Stomach (tissue), 9 donors: ENCODE data around the gene SGMS1. TPM values are rescaled to one million over a fixed set of nuclear protein-coding genes. Genes with fewer than 3 reads are reported as not detected.

Experiments
- DNase-seq, 2 donors: peaks; one replicate each; pipeline versions ENCODE4 v3.0.0 to v3.0.0-alpha.2; 2013 to 2019
- H3K27ac ChIP-seq, 5 donors: fragments of 200-600 bp in 4 of 5; sonication (generic) in 4 of 5; one replicate each; pipeline ENCODE4 v1.5.1; 2013 to 2019; ENCODE audit warnings: mild to moderate bottlenecking in 1 of 5, moderate library complexity in 1 of 5
- H3K27me3 ChIP-seq, 3 donors: fragments of 200-600 bp; sonication (generic); one replicate each; pipeline ENCODE4 v1.5.1; 2017 to 2019; ENCODE audit warnings: mixed run types in 1 of 3
- H3K36me3 ChIP-seq, 4 donors: fragments of 200-600 bp; sonication (generic); 1 replicate in 3 of 4; 2 replicates in 1 of 4; pipeline ENCODE4 v1.5.1; 2016 to 2019
- H3K4me1 ChIP-seq, 4 donors: fragments of 200-600 bp; sonication (generic); one replicate each; pipeline ENCODE4 v1.5.1; 2016 to 2019
- H3K4me3 ChIP-seq, 4 donors: fragments of 200-600 bp; sonication (generic) in 3 of 4; one replicate each; pipeline ENCODE4 v1.5.1; 2016 to 2019; ENCODE audit warnings: mild to moderate bottlenecking in 1 of 4
- H3K9me3 ChIP-seq, 4 donors: fragments of 200-600 bp; sonication (generic); one replicate each; pipeline ENCODE4 v1.5.1; 2016 to 2019
- CTCF ChIP-seq, 7 experiments: fragments of 450-650 bp in 4 of 7; fragments of 200-600 bp in 3 of 7; sonication (generic) in 3 of 7; IDR thresholded peaks; one replicate each; pipeline ENCODE4 v1.5.1; 2016 to 2019; ENCODE audit warnings: antibody characterized with exemption in 7 of 7, control low read depth in 2 of 7, mild to moderate bottlenecking in 1 of 7
- EP300 ChIP-seq: sonication (generic); formaldehyde crosslinking; IDR thresholded peaks from one replicate; pipeline ENCODE4 v1.6.1; 2017; ENCODE audit warnings: antibody characterized with exemption
- POLR2A ChIP-seq, 4 donors: fragments of 450-650 bp; IDR thresholded peaks; one replicate each; pipeline ENCODE4 v1.6.1; 2016; ENCODE audit warnings: antibody characterized with exemption in 4 of 4, control low read depth in 2 of 4, mild to moderate bottlenecking in 1 of 4, moderate library complexity in 1 of 4
- POLR2AphosphoS5 ChIP-seq, 3 donors: sonication (generic); formaldehyde crosslinking; IDR thresholded peaks; one replicate each; pipeline ENCODE4 v1.6.1; 2016; ENCODE audit warnings: antibody characterized with exemption in 3 of 3
- WGBS, 5 donors: extraction: QIAGEN DNeasy Blood & Tissue Kit in 3 of 5; methylation state at CpG; one replicate each; pipeline versions ENCODE4 v1.1.5 to v1.1.7; 2013 to 2018; 5-methylcytosine and 5-hydroxymethylcytosine counted together
- intact Hi-C: fragments of 100-400 bp; cut with DNase I; formaldehyde crosslinking; loops from one replicate; pipeline ENCODE4 v1.15.1; 2023; ENCODE audit warnings: low total_unique reads
- polyA plus RNA-seq, 3 donors: library from polyadenylated mRNA; stranded (reverse); fragments of 200-250 nt; gene quantifications; one replicate each; pipeline ENCODE4 v1.2.3, GENCODE V29; 2013
- total RNA-seq, 5 donors: library from RNA; depleted of rRNA; stranded (reverse); fragments of >200 nt; gene quantifications; one replicate each; pipeline versions ENCODE4 v1.1.0 to v1.2.3, GENCODE V29; 2014 to 2016
- donor health status: healthy with polysubstance abuse.
- donor health status: Bipolar disorder and iron deficiency.
- donor health status: healthy.

The SGMS1 gene
- total and polyA plus RNA-seq, 8 donors = 6.2 to 229 (median 49.6) TPM

GRCh38 chr10:50423448-50423847 lies 200.3 kb downstream of the SGMS1 start:
- 94 to 99% (median 96%) methylated on average over 3 of the region's 3 CpGs for WGBS, 5 donors
- H3K36me3 ChIP-seq = peaks cover 0 to 4% (median 0%) of the 10 kb centered on the region in 4 donors
- H3K27me3 ChIP-seq = no peaks in the 10 kb centered on the region
- no peaks in the 10 kb centered on the region for H3K9me3 ChIP-seq
- intact Hi-C loops = no loop called here
- no peak overlapping the region for H3K27ac ChIP-seq
- peaks cover 13 to 25% (median 15%) of the 10 kb centered on the region in 4 donors for H3K4me1 ChIP-seq
- DNase-seq = no peak
- H3K4me3 ChIP-seq = no peak overlapping the region
- no peak for TF ChIP-seq EP300
- no peak for TF ChIP-seq CTCF (IDR thresholded peaks at IDR 0.05)
- no peak for TF ChIP-seq POLR2A (IDR thresholded peaks at IDR 0.05)
- no peak for TF ChIP-seq POLR2AphosphoS5 (IDR thresholded peaks at IDR 0.05)

- WGBS, 5 donors = 35 to 44% (median 41%) methylated on average over 4 of the region's 4 CpGs
- TF ChIP-seq CTCF (IDR thresholded peaks at IDR 0.05) (no peak), EP300 (no peak), POLR2A (IDR thresholded peaks at IDR 0.05) (no peak), POLR2AphosphoS5 (IDR thresholded peaks at IDR 0.05) (no peak)
- H3K27me3 ChIP-seq = no peaks in the 10 kb centered on the region
- H3K9me3 ChIP-seq = no peaks in the 10 kb centered on the region
- peak overlapping the region in 1 of 5 donors; percentile 8 for H3K27ac ChIP-seq
- no peaks in the 10 kb centered on the region for H3K36me3 ChIP-seq
- H3K4me3 ChIP-seq = no peak overlapping the region
- intact Hi-C loops = no loop called here
- peak in 1 of 2 donors; percentile 28 for DNase-seq
- H3K4me1 ChIP-seq = peaks cover 14 to 31% (median 22%) of the 10 kb centered on the region in 4 donors
Observed at GRCh38 chr10:50422259-50422658, 201.5 kb downstream of the SGMS1 start.

- no peaks in the 10 kb centered on the region for H3K27me3 ChIP-seq
- 79 to 86% (median 85%) methylated on average over 6 of the region's 6 CpGs for whole genome bisulfite sequencing, 5 donors
- no peaks in the 10 kb centered on the region for H3K9me3 ChIP-seq
- H3K4me3 ChIP-seq = no peak overlapping the region
- peak overlapping the region in 1 of 5 donors; percentile 8 for H3K27ac ChIP-seq
- no peaks in the 10 kb centered on the region for H3K36me3 ChIP-seq
- intact Hi-C loops = no loop called here
- peak; percentile 41 to 67 for DNase-seq
- no peak for TF ChIP-seq POLR2A (IDR thresholded peaks at IDR 0.05)
- TF ChIP-seq CTCF (IDR thresholded peaks at IDR 0.05) = peak in 5 of 7 experiments; percentile 16 to 75 (median 54)
- H3K4me1 ChIP-seq = peaks cover 14 to 42% (median 27%) of the 10 kb centered on the region in 4 donors
Observed at GRCh38 chr10:50421026-50421719, 202.6 kb downstream of the SGMS1 start.

GRCh38 chr10:50420196-50420595 lies 203.6 kb downstream of the SGMS1 start:
- intact Hi-C loops = no loop called here
- H3K27ac ChIP-seq = no peak overlapping the region
- TF ChIP-seq POLR2AphosphoS5 (IDR thresholded peaks at IDR 0.05) = no peak
- no peak for TF ChIP-seq EP300
- no peak for TF ChIP-seq CTCF (IDR thresholded peaks at IDR 0.05)
- no peak for TF ChIP-seq POLR2A (IDR thresholded peaks at IDR 0.05)
- no peak overlapping the region for H3K4me3 ChIP-seq
- 88 to 96% (median 93%) methylated on average over 6 of the region's 6 CpGs for WGBS, 5 donors
- no peak for DNase-seq
- H3K4me1 ChIP-seq = peaks cover 14 to 50% (median 32%) of the 10 kb centered on the region in 4 donors
- no peaks in the 10 kb centered on the region for H3K27me3 ChIP-seq
- no peaks in the 10 kb centered on the region for H3K36me3 ChIP-seq
- H3K9me3 ChIP-seq = no peaks in the 10 kb centered on the region
